ENCODE data around the gene BRWD1.

- peak; percentile 41; the same call in 1 of the 2 replicates for TF ChIP-seq POLR2AphosphoS5 (IDR thresholded peaks at IDR 0.05; ENCODE audit: low read depth, low read length)
- no peak; the same call in 1 of the 2 replicates for TF ChIP-seq TAF1 (IDR thresholded peaks at IDR 0.05; ENCODE audit: low read depth, low read length)
- TF ChIP-seq EP300 (IDR thresholded peaks at IDR 0.05; ENCODE audit: borderline replicate concordance in 1 of 2, low read depth in 2 of 2, low read length in 2 of 2) = no peak
- TF ChIP-seq HDAC2 (IDR thresholded peaks at IDR 0.05; ENCODE audit: borderline replicate concordance in 1 of 2, low read depth in 2 of 2, low read length in 2 of 2) = no peak
- peak in 1 of 2 experiments; percentile 78; a peak in 1 of 3 replicates for TF ChIP-seq POLR2A (IDR thresholded peaks at IDR 0.05; ENCODE audit: control extremely low read depth in 1 of 2, low read depth in 2 of 2, low read length in 2 of 2)
- no peak for TF ChIP-seq ATF3 (IDR thresholded peaks at IDR 0.05; ENCODE audit: insufficient read depth, low read depth, low read length)
- TF ChIP-seq CTCF (IDR thresholded peaks at IDR 0.05; ENCODE audit: control extremely low read depth in 1 of 3, insufficient read depth in 1 of 3, low read depth in 1 of 3, low read length in 3 of 3) = no peak
- TF ChIP-seq EZH2 (IDR thresholded peaks at IDR 0.05; ENCODE audit: low read depth, low read length, severe bottlenecking) = no peak
- TF ChIP-seq BACH1 (IDR thresholded peaks at IDR 0.05; ENCODE audit: low read length) = no peak
- no peak for TF ChIP-seq RNF2 (IDR thresholded peaks at IDR 0.05; ENCODE audit: borderline replicate concordance, low read depth, low read length, missing control alignments, poor library complexity, severe bottlenecking)
- TF ChIP-seq CEBPB (IDR thresholded peaks at IDR 0.05; ENCODE audit: low read depth, low read length) = no peak
Observed at GRCh38 chr21:39314143-39315027, 953 bp upstream of the BRWD1 start.

Data from H1 (cell line).